ENCODE results near the gene EMSY. TPM values are rescaled to one million over a fixed set of nuclear protein-coding genes. Genes with fewer than 3 reads are reported as not detected.
A peak's percentile ranks its signal among the peaks of the same experiment; 100 is the strongest.

Gene EMSY
- total and polyA plus RNA-seq, 9 of the 15 experiments (the other 6 are each of a cell fraction or from before 2014, with no cell fraction given), result 12.7 to 25.4 (median 17.9) TPM

GRCh38 chr11:76436020-76436419, 8.8 kb upstream of the EMSY start (continued):
- no peak for TF ChIP-seq MITF (IDR thresholded peaks at IDR 0.05)
- TF ChIP-seq SIX5 (IDR thresholded peaks at IDR 0.05; ENCODE audit: borderline replicate concordance in 1 of 2, insufficient read depth in 1 of 2, low read depth in 1 of 2, low read length in 2 of 2), result no peak
- TF ChIP-seq E2F6 (IDR thresholded peaks at IDR 0.05; ENCODE audit: borderline replicate concordance in 1 of 2, extremely low read depth in 1 of 2, insufficient read depth in 1 of 2, insufficient read length in 1 of 2, low read depth in 1 of 2, low read length in 1 of 2, poor library complexity in 1 of 2, severe bottlenecking in 1 of 2), result no peak
- TF ChIP-seq BRCA1 (IDR thresholded peaks at IDR 0.05), result no peak
- TF ChIP-seq BRCA1 (CRISPR knock-in tag; IDR thresholded peaks at IDR 0.05), result no peak
- TF ChIP-seq HOXB6 (CRISPR knock-in tag; IDR thresholded peaks at IDR 0.05; ENCODE audit: borderline replicate concordance), result no peak
- TF ChIP-seq HOMEZ (CRISPR knock-in tag; IDR thresholded peaks at IDR 0.05), result no peak
- peak; percentile 85 for TF ChIP-seq MAFG (tag; conservative IDR thresholded peaks at IDR 0.05)
- TF ChIP-seq CHAMP1 (IDR thresholded peaks at IDR 0.05), result no peak
- peak; percentile 62; the same call in 1 of the 2 replicates for TF ChIP-seq MAFF (IDR thresholded peaks at IDR 0.05; ENCODE audit: low read length)
- no peak for TF ChIP-seq SNIP1 (IDR thresholded peaks at IDR 0.05; ENCODE audit: low read depth)

Measured in K562 (cell line).